ENCODE results near the gene TMEM53.
"Not testable (repeated sequence)": the region's sequence is repeated elsewhere in the genome, so short reads cannot be mapped to it uniquely, and the experiment has no call there.

TMEM53 gene

GRCh38 chr1:44674113-44675000, at the start of gene TMEM53, which contains the start of gene ARMH1:
TMEM53 (minus strand) TSS chr1:44674481; CDS start chr1:44674391, 90 bp downstream.
ARMH1 (plus strand) TSS chr1:44674714; CDS start chr1:44689698, 14,984 bp downstream.
- peak; percentile 96 to 97 for DNase-seq (ENCODE audit: low read depth in 2 of 2)

- DNase-seq (ENCODE audit: low read depth in 2 of 2), result no peak
Measured at GRCh38 chr1:44723496-44724295, 49.4 kb upstream of the TMEM53 start.

GRCh38 chr1:44723064-44723463, 48.8 kb upstream of the TMEM53 start:
- no peak for DNase-seq (ENCODE audit: low read depth in 2 of 2)

- DNase-seq (ENCODE audit: low read depth in 2 of 2), result peak; percentile 62 to 67
Measured at GRCh38 chr1:44721485-44722361, 47.4 kb upstream of the TMEM53 start.

GRCh38 chr1:44720281-44720680, 46.0 kb upstream of the TMEM53 start:
- DNase-seq (ENCODE audit: low read depth in 2 of 2), result no peak

GRCh38 chr1:44719318-44719717, 45.0 kb upstream of the TMEM53 start:
- no peak for DNase-seq (ENCODE audit: low read depth in 2 of 2)

- DNase-seq (ENCODE audit: low read depth in 2 of 2), result no peak
Measured at GRCh38 chr1:44718091-44718490, 43.8 kb upstream of the TMEM53 start.

- no peak for DNase-seq (ENCODE audit: low read depth in 2 of 2)
Measured at GRCh38 chr1:44717653-44718052, 43.4 kb upstream of the TMEM53 start.

GRCh38 chr1:44717156-44717555, 42.9 kb upstream of the TMEM53 start:
- no peak for DNase-seq (ENCODE audit: low read depth in 2 of 2)

- DNase-seq (ENCODE audit: low read depth in 2 of 2), result peak in 1 of 2 experiments; percentile 42
Measured at GRCh38 chr1:44714944-44715571, 40.8 kb upstream of the TMEM53 start.

- DNase-seq (ENCODE audit: low read depth in 2 of 2), result no peak
Measured at GRCh38 chr1:44714532-44714931, 40.3 kb upstream of the TMEM53 start.

GRCh38 chr1:44713321-44713781, 39.1 kb upstream of the TMEM53 start:
- no peak for DNase-seq (ENCODE audit: low read depth in 2 of 2)

GRCh38 chr1:44707959-44708831, 33.9 kb upstream of the TMEM53 start:
- no peak for DNase-seq (ENCODE audit: low read depth in 2 of 2)

GRCh38 chr1:44707112-44707881, 33.0 kb upstream of the TMEM53 start:
- DNase-seq (ENCODE audit: low read depth in 2 of 2), result peak; percentile 74

GRCh38 chr1:44705938-44706337, 31.7 kb upstream of the TMEM53 start:
- no peak for DNase-seq (ENCODE audit: low read depth in 2 of 2)

GRCh38 chr1:44705470-44705869, 31.2 kb upstream of the TMEM53 start:
- no peak for DNase-seq (ENCODE audit: low read depth in 2 of 2)

GRCh38 chr1:44701141-44701573, 26.9 kb upstream of the TMEM53 start:
- DNase-seq (ENCODE audit: low read depth in 2 of 2), result no peak

- DNase-seq (ENCODE audit: low read depth in 2 of 2), result no peak
Measured at GRCh38 chr1:44700573-44700972, 26.3 kb upstream of the TMEM53 start.

- DNase-seq (ENCODE audit: low read depth in 2 of 2), result not testable (repeated sequence)
Measured at GRCh38 chr1:44699375-44699774, 25.1 kb upstream of the TMEM53 start.

Measured in fibroblast of skin of left biceps (primary cell).